ENCODE results near the gene HGS.
"Not testable (repeated sequence)": the region's sequence is repeated elsewhere in the genome, so short reads cannot be mapped to it uniquely, and the experiment has no call there.

HGS gene

DNA sequence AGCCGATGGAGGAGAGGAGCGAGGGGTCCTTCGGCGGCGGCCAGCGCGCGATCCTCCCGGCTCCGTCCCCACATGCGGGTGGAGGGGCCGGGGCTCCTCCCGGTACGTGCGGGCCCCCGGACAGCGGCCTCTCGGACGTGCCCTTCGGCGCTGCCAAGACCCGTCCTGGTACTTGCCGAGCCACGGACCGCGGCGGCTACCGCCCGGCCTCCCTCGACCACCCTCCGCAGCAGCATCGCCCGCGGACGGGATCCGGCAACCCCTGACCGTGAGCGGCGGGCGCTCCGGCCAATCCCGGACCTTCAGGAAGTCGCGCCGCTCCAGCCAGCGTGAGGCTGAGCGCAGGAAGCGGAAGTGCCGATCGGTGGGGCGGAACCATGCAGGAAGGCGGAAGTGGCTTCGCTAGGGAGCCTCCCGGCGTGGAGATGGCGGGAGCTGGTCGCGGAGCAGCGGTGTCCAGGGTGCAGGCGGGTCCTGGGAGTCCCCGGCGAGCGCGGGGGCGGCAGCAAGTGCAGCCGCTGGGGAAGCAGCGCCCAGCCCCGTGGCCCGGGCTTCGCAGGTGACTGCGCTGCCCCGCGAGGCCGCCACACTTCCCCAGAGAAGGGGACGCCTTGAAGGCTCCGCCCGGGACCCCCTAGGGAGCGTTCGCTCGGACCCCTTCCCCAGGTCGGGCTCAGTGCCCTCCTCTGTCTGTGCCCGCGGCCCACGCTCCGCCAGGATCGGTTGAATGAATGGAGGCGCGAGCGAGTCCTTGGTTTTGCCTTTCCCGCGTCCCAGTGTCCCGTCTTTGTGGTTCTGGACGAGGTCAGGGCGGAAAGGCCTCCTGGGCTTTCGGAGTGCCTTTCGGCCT lies 17.2 kb upstream of the HGS start, which contains the start of the genes CCDC137 and OXLD1:
CCDC137 (plus strand) TSS at position 396 of the 850 bp plus-strand sequence; CDS start at position 426, 30 bp downstream.
OXLD1 (minus strand) TSS at position 264 of the 850 bp plus-strand sequence; CDS start at position 236, 28 bp downstream.
- H3K4me3 ChIP-seq: peak within 1 kb of the TSS; percentile 100
- H3K9me3 ChIP-seq: no peaks in the 10 kb centered on the region
- H4K20me1 ChIP-seq: peaks cover 12% of the 10 kb centered on the region; the same call in 1 of the 2 replicates
- H3K27me3 ChIP-seq: no peaks in the 10 kb centered on the region
- H3K4me2 ChIP-seq: peak within 1 kb of the TSS; percentile 99
- no peak for TF ChIP-seq Cebpa-rat (IDR thresholded peaks at IDR 0.05)
- peak within 1 kb of the TSS; percentile 99 for H3K9ac ChIP-seq
- H3K36me3 ChIP-seq: peaks cover 56% of the 10 kb centered on the region
- H3K27ac ChIP-seq: peak within 1 kb of the TSS; percentile 99
- peaks cover 53% of the 10 kb centered on the region for H3K4me1 ChIP-seq

DNA sequence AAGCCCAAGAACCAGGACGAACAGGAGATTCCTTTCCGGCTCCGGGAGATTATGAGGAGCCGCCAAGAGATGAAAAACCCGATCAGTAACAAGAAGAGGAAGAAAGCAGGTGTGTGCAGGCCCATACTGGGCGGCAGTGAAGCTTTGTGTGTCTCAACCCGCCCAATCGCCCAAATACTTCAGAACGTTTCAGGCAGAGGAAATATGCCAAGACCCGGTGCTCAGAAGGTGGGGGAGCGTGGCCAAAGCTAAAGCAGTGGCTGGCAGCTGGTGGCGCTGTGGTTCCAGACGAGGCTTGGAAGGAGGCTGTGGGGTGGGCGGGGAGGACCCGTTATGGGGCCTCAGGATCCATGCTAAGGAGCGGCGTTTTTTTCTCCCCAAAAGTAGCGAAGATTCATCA lies 16.1 kb upstream of the HGS start:
- Histone ChIP-seq H4K20me1 (peaks cover 24% of the 10 kb centered on the region), H3K9me3 (no peaks in the 10 kb centered on the region), H3K27me3 (no peaks in the 10 kb centered on the region), H3K36me3 (peaks cover 68% of the 10 kb centered on the region), H3K4me1 (peaks cover 65% of the 10 kb centered on the region), H3K4me2 (peak overlapping the region; percentile 99), H3K9ac (peak overlapping the region; percentile 99), H3K4me3 (peak overlapping the region; percentile 100), H3K27ac (peak overlapping the region; percentile 99; the same call in 1 of the 2 replicates)
- no peak for TF ChIP-seq Cebpa-rat (IDR thresholded peaks at IDR 0.05)

DNA sequence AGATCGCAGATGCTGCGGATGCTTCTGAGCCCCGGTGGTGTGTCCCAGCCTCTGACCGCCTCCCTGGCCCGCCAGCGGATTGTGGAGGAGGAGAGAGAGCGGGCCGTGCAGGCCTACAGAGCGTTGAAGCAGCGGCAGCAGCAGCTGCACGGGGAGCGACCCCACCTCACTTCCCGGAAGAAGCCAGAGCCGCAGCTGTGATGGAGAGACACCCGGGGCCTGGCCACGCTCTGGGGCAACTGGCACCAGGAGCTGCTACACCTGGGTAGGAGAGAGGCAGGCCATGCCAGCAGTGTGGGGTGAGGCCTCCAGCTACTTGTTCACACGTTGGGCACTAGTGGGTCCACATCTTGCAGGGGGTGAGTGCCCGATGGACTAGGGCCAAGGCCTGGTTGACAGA lies 11.3 kb upstream of the HGS start:
- H3K27me3 ChIP-seq: no peaks in the 10 kb centered on the region
- H3K4me1 ChIP-seq: peaks cover 85% of the 10 kb centered on the region
- H4K20me1 ChIP-seq: peaks cover 33% of the 10 kb centered on the region
- H3K27ac ChIP-seq: peak overlapping the region; percentile 90; the same call in 1 of the 2 replicates
- H3K4me3 ChIP-seq: no peak overlapping the region
- H3K9ac ChIP-seq: peak overlapping the region; percentile 29; the same call in 1 of the 2 replicates
- H3K36me3 ChIP-seq: peaks cover 75% of the 10 kb centered on the region
- TF ChIP-seq Cebpa-rat (IDR thresholded peaks at IDR 0.05): no peak
- no peaks in the 10 kb centered on the region for H3K9me3 ChIP-seq
- no peak overlapping the region for H3K4me2 ChIP-seq

DNA sequence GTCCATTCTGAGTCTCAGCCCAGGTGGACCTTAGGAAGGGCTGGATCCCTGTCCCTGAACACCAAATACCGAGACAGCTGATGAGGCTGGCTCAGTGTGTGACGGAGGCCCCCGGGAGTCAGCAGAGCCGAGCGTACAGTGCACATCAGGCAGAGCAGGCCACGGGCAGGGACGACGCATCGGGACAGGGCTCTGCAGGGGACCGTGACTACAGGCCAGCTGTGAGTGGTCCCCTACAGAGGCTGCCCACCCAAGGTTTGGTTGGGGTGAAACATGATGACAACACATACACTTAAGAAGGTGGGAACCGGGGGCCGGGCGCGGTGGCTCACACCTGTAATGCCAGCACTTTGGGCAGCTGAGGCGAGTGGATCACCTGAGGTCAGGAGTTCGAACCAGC lies 10.9 kb upstream of the HGS start:
- no peak overlapping the region for H3K4me2 ChIP-seq
- no peak overlapping the region for H3K4me3 ChIP-seq
- no peak for TF ChIP-seq Cebpa-rat (IDR thresholded peaks at IDR 0.05)
- H3K9me3 ChIP-seq: no peaks in the 10 kb centered on the region
- H4K20me1 ChIP-seq: peaks cover 33% of the 10 kb centered on the region
- H3K36me3 ChIP-seq: peaks cover 71% of the 10 kb centered on the region
- H3K27me3 ChIP-seq: no peaks in the 10 kb centered on the region
- H3K4me1 ChIP-seq: peaks cover 85% of the 10 kb centered on the region
- peak overlapping the region; percentile 90; the same call in 1 of the 2 replicates for H3K27ac ChIP-seq
- peak overlapping the region; percentile 29; the same call in 1 of the 2 replicates for H3K9ac ChIP-seq

DNA sequence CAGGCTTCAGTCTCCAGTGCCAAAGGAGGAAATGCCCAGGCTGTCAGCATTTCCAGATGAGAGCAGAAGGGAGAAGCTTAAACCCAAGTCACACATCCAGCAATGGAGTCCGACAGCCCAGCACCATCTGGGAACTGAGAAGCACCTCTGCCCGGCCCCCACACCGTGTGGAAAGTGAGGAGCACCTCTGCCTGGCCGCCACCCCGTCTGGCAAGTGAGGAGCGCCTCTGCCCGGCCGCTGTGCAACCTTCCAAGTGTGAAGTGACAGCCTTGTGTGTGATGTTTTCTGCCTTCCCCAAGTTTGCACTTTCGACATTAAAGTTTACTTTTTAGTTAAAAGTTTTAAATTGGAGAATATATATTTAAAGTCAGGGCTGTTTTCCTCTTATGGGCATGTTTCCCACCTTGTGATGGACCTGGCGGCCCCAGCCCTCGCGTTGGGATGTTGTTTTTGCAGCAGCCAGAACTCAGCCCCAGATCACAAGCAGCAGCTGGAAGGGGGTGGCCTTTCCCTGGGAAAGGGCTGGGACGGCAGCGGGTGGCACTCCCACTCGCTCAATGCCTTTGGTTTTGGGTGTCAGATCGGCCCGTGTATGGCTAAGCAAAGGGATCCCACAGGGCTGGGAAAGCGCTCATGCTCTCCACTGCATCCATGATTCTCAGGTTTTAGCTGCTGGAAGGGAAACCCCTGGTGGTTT lies 10.1 kb upstream of the HGS start:
- Histone ChIP-seq H3K27ac (peak overlapping the region; percentile 90), H3K27me3 (no peaks in the 10 kb centered on the region), H3K36me3 (peaks cover 67% of the 10 kb centered on the region), H3K4me3 (no peak overlapping the region), H3K4me1 (peaks cover 83% of the 10 kb centered on the region), H3K4me2 (peak overlapping the region; percentile 98), H3K9me3 (no peaks in the 10 kb centered on the region), H3K9ac (peak overlapping the region; percentile 81), H4K20me1 (peaks cover 33% of the 10 kb centered on the region)
- TF ChIP-seq Cebpa-rat (IDR thresholded peaks at IDR 0.05): no peak

DNA sequence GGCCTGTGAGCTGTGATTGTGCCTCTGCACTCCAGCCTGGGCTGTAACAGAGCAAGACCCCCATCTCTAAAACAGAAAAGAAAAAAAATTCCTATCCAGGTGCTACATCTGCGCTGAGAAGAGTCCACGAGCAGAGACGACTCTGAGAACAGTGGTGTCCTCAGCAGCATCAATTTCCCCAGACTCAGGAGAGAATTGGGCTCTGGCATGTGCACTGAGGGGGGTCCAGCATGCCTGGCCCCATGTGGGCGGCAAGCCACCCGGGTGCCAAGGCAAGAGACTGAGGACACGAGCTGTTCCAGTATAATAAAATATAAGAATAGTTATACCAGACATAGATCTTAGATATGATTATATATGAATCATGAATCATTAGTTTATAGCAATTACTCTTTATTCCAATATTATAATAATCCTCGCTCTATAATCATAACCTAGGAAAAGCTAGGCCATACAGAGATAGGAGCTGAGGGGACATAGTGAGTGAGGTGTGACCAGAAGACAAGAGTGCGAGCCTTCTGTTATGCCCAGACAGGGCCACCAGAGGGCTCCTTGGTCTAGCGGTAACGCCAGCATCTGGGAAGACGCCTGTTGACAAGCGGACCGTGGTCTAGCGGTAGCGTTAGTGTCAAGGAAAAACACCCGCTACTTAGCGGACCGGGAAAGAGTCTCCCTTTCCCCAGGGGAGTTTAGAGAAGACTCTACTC lies 8.1 kb upstream of the HGS start:
- H3K27me3 ChIP-seq, H3K9me3 ChIP-seq: not testable (repeated sequence)
- Histone ChIP-seq H3K4me2 (peak overlapping the region; percentile 98), H3K36me3 (peaks cover 66% of the 10 kb centered on the region), H3K27ac (peak overlapping the region; percentile 91), H3K9ac (peak overlapping the region; percentile 81), H4K20me1 (peaks cover 23% of the 10 kb centered on the region; the same call in 1 of the 2 replicates), H3K4me3 (peak overlapping the region; percentile 50), H3K4me1 (peaks cover 88% of the 10 kb centered on the region)

DNA sequence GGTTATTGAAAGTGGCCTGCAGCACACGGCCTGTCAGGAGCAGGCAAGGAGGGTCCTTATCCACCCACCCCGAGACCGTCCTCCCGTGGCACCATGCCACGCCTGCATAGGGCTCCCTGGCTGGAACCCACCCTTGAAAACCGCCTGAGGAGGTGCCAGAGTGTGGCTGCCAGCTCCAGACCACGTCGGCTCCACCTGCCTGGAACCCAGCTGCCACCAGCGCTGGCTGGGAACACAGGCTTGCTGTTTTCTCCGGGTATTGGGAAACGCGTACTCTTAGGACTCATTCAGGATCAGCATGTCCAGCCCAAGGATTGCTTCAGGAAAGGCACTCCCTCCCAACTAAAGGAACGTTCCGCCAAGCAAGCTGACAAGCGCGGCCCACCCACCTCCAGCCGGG lies 6.9 kb upstream of the HGS start:
- Histone ChIP-seq H3K9ac (peak overlapping the region; percentile 59), H3K27me3 (no peaks in the 10 kb centered on the region), H3K9me3 (no peaks in the 10 kb centered on the region), H3K27ac (peak overlapping the region; percentile 91), H4K20me1 (peaks cover 17% of the 10 kb centered on the region; the same call in 1 of the 2 replicates), H3K36me3 (peaks cover 62% of the 10 kb centered on the region), H3K4me2 (peak overlapping the region; percentile 98), H3K4me1 (peaks cover 96% of the 10 kb centered on the region), H3K4me3 (no peak overlapping the region)
- TF ChIP-seq Cebpa-rat (IDR thresholded peaks at IDR 0.05): no peak

DNA sequence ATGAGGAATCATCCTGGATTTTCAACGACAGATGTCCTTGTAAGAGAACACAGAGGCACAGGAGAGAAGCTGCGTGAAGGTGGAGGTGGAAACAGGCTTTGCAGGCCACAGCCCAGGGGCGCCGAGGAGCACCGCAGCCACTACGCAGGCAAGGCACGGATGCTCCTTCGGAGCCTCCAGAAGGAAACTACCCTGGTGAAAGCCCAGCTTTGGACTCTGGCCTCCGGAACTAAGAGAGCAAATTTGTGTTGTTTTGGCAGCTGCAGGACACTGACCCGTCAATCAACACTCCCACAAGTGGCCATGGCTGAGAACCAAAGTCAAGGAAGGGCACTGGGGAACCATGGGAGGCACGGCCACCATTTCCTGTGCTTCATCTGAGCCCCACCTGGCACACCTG lies 3.7 kb upstream of the HGS start:
- H4K20me1 ChIP-seq: peaks cover 22% of the 10 kb centered on the region
- H3K4me1 ChIP-seq: peaks cover 82% of the 10 kb centered on the region
- no peak for TF ChIP-seq Cebpa-rat (IDR thresholded peaks at IDR 0.05)
- H3K27ac ChIP-seq: peak overlapping the region; percentile 65
- H3K9ac ChIP-seq: 0 out of 2 replicates have a peak overlapping the region, but pooled peaks have one; percentile 19
- H3K36me3 ChIP-seq: peaks cover 32% of the 10 kb centered on the region
- no peaks in the 10 kb centered on the region for H3K9me3 ChIP-seq
- H3K27me3 ChIP-seq: no peaks in the 10 kb centered on the region
- H3K4me3 ChIP-seq: no peak overlapping the region
- H3K4me2 ChIP-seq: peak overlapping the region; percentile 93

DNA sequence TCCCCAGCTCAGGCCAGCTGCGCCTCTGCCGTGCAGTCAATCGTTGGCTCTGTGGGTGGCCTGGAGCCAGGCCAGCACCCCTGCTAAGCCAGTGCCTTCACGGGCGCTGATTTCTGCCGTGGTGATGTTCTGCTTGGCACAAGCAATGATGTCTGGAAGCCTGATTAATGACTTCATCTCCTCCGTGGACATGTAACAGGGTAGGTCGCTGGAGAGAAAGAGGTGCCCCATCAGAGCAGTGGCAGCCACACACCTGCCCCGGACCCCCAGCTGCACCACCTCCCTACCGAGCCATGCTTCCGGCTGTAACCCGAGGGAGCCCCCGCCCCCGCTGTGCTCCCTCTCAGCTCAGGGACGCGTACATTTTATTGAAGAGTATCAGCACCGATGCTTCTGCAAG lies 2.1 kb upstream of the HGS start:
- Histone ChIP-seq H3K9ac (peak overlapping the region; percentile 99), H3K4me2 (peak overlapping the region; percentile 93), H3K9me3 (no peaks in the 10 kb centered on the region), H3K4me1 (peaks cover 75% of the 10 kb centered on the region), H3K36me3 (peaks cover 47% of the 10 kb centered on the region), H4K20me1 (peaks cover 37% of the 10 kb centered on the region), H3K27me3 (no peaks in the 10 kb centered on the region), H3K27ac (peak overlapping the region; percentile 95), H3K4me3 (peak overlapping the region; percentile 96)
- no peak for TF ChIP-seq Cebpa-rat (IDR thresholded peaks at IDR 0.05)
